NCI-H1694 (cell line): ENCODE results near the gene BMPR1A.
"Not testable (repeated sequence)": the region's sequence is repeated elsewhere in the genome, so short reads cannot be mapped to it uniquely, and the experiment has no call there.

Experiments used
- DNase-seq: peaks from one replicate; lab custom pipeline; 2025; lab: John Stamatoyannopoulos, UW

Gene BMPR1A

DNA sequence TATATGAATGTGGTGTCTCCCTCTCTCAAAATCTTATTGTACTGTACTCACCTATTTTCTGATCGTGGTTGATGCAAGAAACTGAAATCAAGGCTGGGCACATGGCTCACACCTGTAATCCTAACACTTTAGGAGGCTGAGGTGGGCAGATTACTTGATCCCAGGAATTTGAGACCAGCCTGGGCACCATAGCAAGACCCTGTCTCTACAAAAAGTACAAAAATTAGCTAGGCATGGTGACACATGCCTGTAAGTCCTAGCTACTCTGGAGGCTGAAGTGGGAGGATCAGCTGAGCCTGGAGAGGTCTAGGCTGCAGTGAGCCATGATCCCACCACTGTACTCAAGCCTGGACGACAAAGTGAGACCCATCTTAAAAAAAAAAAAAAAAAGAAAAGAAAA, 185.0 kb downstream of the BMPR1A start:
- DNase-seq = no peak

DNA sequence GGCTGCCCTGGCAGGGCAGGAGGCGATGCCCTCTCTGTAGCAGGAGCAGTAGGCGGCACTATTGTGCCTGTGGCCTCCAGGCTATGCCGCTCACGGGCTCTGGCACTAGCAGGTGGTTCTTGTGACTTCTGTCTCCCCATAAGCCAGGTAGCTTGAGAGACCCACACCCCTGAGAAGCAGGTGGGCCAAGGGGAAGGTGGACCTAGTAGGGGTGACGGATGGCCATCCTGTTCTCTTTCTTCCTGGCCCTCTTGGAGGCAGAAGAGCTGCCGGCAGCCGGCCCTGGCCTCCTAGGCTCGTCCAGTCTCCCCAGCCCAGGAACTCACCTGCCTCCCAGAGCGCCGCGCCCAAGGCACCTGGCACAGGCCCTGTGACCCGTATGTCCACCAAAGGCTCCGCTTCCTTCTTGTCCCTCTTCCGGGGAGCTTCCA, 185.6 kb downstream of the BMPR1A start:
- no peak for DNase-seq

DNA sequence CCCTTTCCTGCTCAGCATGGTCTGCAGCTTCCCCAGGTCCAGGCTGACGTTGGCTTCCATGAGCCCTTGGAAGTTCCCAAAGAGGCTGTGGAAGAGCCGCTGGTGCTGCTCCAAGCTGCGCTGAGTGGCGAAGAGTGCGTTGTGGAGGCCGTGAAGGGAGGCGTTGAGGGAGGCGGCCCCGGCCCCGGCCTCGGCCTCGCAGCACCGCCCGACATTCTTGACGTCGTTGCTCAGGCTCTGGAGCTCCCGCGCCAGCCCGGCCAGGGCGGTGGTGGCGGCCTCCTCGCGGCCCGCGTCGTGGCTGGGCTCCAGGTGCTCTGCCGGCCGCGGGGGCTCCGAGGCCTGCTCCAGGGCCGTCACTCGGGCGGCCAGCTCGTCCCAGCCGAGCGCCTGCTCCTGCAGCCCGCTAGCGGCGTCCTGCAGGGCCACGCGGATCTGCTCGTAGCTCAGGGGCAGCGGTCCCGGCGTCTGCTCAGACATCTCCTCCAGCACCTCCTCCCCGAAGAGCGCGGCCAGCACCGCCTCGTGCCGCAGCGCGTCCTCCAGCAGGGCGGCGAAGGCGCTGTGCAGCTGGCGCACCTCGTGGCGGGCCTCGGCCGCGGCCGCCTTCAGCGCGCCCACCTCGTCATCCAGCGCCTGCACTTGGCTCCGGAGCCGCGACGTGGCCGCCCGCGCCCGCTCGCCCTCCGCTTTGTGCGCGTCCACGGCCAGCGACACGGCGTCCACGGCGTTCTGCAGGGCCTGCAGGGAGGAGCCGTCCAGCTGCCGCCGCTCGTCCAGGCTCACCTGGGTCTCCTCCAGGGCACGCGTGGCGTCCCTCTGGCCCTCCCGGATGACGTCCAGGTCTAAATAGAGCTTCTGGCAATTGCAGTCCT, 186.3 kb downstream of the BMPR1A start:
- no peak for DNase-seq

DNA sequence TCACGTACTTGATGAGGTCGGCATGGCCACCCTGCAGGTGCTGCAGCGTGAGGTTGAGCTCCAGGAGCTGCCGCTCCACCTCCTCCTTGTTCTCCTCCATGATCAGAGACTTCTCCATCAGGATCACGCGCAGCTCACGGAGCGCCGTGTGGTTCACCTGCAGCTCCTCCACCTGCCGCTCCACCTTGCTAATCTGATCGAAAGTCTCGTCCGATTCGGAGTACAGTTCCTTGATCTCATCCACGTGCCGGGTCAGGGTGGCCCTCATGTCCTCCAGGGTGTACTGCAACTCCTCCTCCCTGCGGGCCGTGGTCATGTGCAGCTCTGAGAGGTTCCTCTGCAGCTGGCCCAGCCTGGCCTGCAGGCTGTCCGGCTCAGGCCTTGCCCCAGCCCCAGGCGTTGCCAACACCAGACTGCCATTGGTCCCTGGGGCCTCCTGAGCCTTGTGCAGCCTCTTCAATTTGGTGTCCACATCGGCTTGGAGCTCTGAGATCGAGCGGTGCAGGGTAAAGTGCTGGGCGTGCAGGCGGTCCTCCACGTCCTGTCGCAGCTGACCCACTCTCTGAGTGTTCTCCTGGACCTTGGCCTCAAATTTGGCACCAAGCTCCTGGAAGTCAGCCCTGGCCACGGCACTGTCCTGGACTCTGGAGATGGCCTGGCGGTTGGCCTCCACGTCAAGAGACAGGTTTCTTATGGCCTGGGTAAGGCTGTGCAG, 187.1 kb downstream of the BMPR1A start:
- DNase-seq = no peak

DNA sequence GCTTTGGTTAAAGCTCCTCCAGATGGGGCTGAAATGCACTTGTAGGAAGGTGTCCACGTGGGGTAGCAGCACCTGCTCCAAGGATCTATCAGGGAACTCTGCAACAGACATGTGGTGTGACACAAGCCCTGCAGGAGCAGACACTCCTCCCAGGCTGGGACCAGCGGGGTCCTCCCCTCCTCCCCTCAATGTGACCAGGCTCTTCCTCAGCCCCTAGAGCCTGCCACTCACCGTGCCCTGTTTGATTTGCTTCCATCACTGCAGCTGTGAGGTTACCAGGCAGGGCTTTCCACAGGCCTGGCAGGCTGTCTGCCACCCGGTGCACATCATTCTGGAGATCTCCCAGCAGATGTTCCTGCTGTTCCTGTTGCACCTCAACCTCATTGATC, 187.6 kb downstream of the BMPR1A start:
- no peak for DNase-seq

DNA sequence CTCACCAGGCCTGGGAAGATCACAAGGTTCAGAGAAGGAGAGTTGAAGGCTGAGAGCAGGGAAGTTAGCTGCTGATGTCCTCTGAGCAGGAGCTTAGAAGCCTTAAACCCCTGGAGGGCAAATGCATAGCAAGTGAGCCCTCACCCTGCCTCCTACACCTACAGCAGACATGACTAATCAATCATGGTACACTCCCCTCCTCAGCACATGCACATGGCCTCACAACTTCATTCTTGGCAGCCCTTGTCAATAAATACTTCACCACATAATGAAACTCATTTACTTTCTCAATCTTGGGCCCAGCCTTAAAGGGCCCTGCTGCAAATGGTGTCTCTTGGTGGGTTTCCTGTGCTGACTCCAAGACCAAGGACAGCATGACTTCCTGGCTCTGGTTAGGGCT, 188.1 kb downstream of the BMPR1A start:
- no peak for DNase-seq

DNA sequence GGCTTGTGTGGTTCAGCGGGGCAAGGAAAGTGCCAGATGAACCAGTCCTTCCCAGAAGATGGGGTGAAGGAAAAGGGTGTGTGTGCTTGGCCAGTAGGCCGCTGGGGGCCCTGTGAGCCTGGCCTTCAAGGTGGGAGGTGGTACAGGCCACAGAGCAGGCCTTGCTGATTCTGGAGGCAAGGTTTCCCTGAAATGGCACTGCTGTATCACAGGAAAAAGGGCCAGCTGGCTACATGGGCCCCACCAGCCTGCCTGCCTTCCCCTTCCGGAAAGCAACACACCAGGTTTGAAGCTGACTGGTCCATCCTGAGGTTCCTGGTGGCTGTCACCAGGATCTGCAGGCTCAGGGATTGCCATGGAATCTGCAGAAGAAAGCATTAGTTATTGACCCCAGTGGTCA, 188.5 kb downstream of the BMPR1A start:
- no peak for DNase-seq

DNA sequence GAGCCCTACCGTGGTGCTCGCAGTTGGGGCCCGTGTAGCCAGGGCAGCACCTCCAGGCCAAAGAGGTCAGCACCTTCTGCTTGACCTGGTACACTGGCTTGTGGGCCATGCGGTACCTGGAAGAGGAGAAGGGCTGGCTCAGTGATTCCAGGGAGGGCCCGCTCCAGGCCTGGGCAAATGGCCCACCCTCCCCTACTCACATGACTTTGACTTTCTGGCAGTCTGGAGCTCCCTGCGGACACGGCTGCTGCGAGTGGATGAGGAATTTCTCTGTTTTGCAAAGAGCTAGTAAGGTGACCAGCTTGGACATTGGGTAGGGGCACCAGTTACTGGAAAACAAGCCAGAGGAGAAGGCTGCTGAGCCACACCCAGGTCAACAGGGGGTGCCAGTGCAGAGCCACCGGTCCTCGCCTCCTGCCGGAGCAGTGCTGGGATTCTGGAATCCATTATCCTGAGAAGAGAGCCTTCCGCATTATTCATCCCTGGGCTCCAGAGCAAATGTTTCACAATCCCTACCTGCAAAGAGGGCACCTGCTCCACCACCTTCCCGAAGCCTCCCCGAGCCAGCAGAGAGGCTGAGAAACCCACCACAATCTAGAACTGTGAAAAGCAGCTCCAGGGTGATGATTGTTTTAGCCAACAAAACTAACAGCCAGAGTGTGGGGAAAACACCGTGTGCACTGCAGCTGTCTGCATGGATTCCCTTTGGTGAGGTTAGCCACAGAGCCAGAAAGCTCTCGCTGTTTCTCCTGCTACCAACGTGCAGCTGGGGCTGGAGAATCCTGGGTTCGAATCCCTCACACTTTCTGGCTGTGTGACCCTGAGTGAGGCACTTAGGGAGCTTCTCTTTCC, 189.2 kb downstream of the BMPR1A start:
- no peak for DNase-seq

DNA sequence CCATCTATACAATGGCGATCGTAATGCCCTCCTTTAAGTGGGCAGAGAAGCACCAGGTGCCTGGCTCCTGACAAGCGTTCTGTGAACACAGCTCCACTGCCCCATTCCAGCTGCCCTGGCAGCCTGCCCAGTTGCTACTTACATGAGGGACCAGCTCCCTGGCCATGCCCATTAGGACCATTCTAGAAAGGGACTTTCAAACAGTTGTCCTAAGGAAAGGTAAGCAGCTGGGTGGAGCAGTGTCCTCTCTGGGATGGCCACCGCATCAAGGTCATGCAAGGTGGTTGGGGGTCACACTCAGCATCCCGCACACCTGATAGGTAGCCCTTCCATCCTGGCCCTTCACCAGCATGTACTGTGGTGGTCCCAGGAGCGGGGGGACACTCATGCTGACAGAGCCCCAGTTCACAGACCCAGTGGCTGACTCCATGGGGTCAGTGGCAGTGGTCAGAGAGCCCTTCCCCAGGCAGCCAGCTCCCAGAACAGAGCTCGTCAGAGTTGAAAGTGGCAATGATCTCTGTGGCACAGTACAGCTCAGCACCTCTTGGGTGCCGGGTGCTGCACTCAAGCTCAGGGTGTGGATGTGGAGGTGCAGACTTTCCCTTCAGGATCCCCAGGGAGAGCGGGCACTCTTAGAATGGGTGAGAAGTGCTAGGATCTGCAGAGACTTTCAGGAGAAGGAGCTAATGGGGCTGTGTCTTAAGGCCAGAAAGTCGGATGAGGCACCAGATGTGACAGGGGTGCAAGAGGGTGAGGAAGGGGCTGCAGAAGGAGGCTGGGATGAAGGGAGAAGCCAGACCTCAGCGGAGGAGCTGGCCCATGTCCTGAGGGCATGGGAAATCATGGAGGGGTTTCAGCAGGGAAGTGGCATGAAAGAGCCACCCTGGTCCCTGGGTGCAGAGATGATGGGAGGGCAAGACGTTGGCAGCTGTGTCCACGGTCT, 190.1 kb downstream of the BMPR1A start:
- no peak for DNase-seq

DNA sequence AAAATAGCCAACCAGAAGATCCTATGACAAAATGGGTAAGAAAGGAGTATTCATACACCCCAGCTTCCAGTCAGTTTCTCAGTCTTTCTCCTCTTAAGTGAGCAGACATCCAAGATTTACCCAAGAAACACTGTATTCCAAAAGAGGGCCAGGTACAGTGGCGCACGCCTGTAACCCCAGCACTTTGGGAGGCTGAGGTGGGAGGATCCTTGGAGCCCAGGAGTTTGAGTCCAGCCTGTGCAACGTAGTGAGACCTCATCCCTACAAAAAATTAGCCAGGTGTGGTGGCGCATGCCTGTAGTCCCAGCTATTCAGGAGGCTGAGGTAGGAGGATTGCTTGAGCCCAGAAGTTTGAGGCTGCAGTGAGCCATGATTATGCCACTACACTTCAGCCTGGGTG, 191.4 kb downstream of the BMPR1A start:
- DNase-seq = not testable (repeated sequence)

DNA sequence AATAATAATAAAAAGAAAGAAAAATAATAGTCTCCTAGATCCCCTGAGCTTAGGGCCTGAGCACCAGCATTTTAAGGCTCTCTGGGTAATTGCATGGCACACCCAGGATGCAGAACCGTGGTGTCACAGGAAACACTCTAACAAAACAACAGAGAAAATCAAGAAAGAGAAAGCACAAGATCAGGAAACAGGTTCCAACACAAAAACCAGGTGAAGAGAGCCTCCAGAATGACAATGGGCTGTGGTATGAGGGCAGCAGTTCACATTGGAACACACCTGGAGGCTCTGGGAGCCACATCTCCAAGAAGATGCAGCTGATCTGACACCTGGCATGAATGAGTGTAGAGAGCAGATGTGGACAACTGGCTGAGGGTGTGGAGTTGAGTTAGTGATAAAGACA, 193.9 kb downstream of the BMPR1A start:
- DNase-seq = no peak

DNA sequence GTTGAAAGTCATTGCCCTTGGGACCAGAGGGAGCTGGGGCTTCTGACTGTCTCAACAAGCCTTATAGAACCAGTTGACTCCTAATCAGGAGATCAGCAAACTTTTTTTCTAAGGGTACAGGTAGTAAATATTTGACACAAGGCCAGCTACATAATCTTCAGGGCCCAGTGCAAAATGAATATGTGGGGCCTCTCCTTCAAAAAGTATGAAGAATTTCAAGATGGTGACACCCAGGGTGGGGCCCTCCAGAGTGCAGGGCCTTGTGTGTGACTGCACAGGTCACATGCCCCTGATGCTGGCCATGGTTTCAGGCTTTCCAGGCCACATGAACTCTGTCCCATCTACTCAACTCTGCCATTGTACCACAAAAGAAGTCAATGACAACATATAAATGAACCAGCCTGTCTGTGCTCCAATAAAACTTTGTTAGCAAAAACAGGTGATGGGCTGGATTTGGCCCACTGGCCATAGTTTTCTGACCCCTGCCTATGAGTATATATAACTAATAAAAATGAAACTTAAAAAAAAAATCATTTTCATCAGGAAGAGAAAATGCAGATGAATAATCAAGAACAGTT, 194.9 kb downstream of the BMPR1A start:
- DNase-seq = no peak

DNA sequence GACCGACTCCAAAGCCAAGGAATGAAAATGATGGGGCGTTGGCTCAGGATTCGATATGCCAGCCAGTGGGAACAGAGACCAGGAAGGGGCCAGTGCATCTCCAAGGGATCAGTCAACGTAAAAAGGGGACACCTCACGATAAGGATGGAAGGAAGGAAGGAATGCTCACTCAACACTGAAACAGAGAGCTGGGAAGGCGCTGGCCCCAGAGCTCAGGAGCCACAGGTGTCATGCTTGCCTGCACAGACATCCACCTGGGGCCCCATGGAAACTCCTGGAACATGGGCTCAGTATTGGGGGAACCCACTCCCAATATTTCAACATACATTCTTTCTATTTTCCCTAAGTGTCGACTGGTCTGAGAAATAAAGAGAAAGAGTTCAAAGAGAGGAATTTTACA, 195.7 kb downstream of the BMPR1A start:
- DNase-seq = no peak

DNA sequence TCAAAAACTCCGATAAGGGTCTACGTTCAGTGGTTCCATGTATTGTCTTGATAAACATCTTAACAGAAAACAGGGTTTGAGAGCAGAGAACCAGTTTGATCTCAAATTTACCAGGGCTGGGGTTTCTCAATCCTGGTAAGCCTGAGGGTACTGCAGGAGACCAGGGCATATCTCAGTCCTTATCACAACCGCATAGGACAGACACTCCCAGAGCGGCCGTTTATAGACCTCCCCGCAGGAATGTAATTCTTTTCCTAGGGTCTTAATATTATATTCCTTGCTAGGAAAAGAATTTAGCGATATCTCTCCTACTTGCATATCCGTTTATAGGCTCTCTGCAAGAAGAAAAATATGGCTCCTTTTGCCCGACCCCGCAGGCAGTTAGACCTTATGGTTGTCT, 196.3 kb downstream of the BMPR1A start:
- DNase-seq = not testable (repeated sequence)

DNA sequence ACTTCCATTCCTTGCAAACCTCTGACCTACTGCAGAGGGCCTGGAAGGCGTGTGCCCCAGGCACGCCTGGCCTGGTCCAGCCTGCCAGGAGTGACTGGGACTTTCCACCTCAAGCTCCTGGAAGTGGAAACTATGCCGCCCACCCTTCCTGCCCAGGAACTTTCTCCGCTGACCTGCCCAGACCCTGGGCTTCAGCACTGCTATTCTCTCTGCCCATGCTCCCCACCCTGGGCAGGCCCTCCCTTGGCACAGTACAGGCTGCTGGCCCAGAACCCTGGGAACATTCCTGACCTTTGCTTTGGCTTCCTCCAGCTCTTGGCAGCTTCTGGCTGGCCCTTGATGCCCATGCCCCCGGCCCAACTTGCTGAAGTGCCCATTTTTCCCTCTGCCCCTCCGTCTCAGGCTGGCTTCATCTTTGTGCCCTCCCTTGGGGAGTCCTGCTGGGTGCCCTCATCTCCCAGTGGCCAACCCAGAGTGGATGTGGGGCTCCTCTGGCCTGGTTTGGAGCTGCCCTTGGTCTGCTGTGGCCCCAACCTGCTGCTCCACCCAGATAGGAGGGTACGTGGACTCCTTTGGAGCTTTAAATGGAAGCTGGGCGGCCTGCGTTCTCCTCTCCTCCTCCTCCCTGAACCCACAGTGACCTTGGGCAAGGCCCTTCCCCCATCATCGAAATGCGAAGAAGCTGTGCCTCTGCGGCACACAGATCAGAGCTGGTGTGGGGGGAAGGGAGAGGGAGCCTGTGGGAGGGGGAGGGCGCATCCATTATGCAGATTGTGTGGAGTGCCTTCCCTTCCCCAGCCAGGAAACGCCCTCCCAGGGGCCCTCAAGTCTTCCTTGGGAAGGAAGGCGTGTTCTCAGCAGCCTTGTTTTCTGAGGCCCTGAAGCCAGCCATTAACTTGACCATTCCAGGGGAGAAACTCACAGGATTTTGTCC, 197.6 kb downstream of the BMPR1A start:
- DNase-seq = no peak

DNA sequence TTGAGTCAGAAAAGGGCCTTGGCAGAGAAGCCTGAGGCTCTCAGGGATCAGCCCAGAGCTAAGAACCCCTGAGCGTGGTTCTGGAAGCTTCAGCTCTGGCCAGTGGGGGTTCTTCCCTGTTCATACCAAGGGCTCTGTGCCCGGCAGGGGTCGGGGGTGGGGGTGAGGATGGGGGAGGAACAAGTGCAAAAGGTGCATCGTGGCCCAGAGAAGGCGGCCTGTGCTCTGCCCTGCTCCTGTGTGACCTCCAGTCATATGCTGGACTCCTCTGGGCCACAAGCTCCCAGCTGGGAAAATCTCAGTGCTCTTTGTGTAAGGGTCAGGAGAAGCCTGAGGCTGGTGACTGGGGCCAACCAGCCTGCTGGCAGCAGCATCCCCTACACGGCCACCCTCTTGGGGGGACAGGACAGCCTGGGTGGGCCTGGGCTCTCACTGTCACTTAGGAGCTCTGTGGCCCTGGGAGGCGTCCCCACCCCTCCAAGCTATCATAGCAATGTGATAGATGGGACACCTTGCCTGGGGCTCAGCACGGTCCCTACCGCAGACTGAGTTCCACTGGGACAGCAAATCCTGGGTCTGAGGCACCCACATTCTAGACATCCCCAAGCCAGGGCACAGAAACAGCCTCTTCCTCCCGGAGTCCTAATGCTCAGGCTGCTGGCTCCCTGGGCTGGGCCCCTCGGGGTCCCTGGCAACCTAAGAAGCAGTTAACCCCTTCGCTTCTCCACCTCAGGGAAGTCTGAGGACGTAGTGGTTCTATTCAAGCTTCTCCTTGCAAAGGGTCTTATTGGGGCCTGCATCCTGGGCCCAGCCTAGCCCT, 198.5 kb downstream of the BMPR1A start:
- no peak for DNase-seq

DNA sequence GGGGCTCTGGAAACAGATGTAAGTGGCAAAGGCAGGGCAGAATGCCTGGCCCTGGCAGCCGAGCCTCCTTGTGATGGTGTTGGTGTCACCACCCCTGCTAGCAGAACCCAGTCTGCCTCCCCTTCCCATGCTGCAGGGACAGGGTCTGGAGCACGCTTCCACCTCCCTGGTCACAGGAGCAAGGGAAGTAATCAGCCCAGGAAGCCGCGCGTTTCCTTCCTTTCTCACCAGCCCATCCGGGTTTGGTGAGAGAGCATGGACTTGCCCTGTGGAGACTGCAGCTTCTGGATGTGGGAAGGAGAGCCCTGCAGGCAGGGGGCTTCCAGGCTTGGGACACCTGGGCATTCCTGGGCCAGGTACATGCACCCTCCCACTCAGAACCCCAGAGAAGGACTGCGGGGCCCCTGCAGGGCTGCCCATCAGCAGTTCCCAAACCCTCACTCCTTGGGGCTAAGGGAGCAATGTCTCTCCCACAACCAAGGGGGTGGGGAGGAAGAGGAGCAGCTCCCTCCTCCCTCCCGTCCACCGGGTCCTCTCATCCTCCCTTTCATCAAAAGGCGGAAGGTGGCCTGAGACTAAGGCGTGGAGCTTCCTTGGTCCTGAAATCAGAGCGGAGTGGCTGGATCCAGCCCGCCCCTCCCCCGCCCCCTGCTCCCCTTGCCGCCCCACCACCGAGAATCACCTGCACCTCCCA, 199.2 kb downstream of the BMPR1A start:
- DNase-seq = no peak

DNA sequence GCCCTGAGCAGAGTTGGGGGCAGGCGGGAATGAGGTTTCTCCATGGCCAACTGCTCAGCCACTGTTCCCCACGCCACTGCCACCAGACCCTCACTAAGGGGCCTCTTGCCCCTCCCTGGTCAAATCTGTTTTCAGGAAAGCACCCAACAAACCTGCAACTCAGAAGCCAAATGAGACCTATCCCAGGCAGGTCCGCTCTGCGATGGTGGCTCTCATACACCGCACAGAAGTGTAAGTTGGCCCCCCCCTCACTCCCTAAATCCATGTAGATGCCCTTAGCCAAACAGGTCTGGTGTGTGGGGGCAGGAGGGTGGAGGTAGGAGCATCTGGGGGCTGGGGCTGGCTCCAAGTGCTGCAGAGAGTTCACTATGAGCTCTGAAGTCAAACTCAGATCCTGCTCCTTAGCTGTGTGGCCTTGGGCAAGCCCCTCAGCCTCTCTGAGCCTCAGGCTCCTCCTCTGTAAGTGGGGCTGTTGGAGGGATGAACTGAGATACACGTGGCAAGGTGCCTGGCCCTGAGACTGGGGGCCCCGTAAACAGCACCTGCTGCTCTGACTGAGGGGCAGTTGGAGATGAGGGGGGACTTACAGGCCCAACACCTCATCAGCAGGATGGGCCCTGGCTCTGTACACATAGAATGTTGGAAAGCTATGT, 199.9 kb downstream of the BMPR1A start:
- DNase-seq = no peak
